ENCODE results near the gene THSD7A. TPM values are rescaled to one million over a fixed set of nuclear protein-coding genes. Genes with fewer than 3 reads are reported as not detected.

The THSD7A gene
- total RNA-seq, 1 experiment from 2014 or later: 0.68 TPM

GRCh38 chr7:11788568-11788967, 43.4 kb downstream of the THSD7A start:
- no peaks in the 10 kb centered on the region for H3K36me3 Mint-ChIP-seq
- ATAC-seq: no peak
- no peak overlapping the region for H3K27ac Mint-ChIP-seq
- no peak overlapping the region for H3K4me3 Mint-ChIP-seq
- CTCF ChIA-PET: no interaction called here
- no peak for TF ChIP-seq E2F5 (CRISPR knock-in tag; IDR thresholded peaks at IDR 0.05)
- no peak for TF ChIP-seq NFE2L1 (CRISPR knock-in tag; IDR thresholded peaks at IDR 0.05)
- TF ChIP-seq PRRX2 (CRISPR knock-in tag; IDR thresholded peaks at IDR 0.05): no peak
- no peak for TF ChIP-seq MLX (CRISPR knock-in tag; IDR thresholded peaks at IDR 0.05)
- H3K4me1 Mint-ChIP-seq: peaks cover 7% of the 10 kb centered on the region
- POLR2A ChIA-PET: no interaction called here
- no peak for DNase-seq (ENCODE audit: low spot score)
- H3K27me3 Mint-ChIP-seq (ENCODE audit: low read depth): no peaks in the 10 kb centered on the region
- no peaks in the 10 kb centered on the region for H3K9me3 Mint-ChIP-seq

GRCh38 chr7:11787534-11787933, 44.5 kb downstream of the THSD7A start:
- Mint-ChIP-seq H3K4me3 (no peak overlapping the region), H3K36me3 (no peaks in the 10 kb centered on the region), H3K27ac (no peak overlapping the region), H3K4me1 (peaks cover 7% of the 10 kb centered on the region), H3K9me3 (no peaks in the 10 kb centered on the region), H3K27me3 (ENCODE audit: low read depth) (no peaks in the 10 kb centered on the region)
- no peak for ATAC-seq
- DNase-seq (ENCODE audit: low spot score): no peak
- ChIA-PET POLR2A (no interaction called here), CTCF (no interaction called here)
- TF ChIP-seq FOXP4 (CRISPR knock-in tag; IDR thresholded peaks at IDR 0.05) (no peak), AR (CRISPR knock-in tag; IDR thresholded peaks at IDR 0.05) (no peak), STAT6 (CRISPR knock-in tag; conservative IDR thresholded peaks at IDR 0.05; ENCODE audit: low read depth) (no peak), NFYB (CRISPR knock-in tag; conservative IDR thresholded peaks at IDR 0.05; ENCODE audit: low read depth) (no peak), NFE2L1 (CRISPR knock-in tag; IDR thresholded peaks at IDR 0.05) (no peak), HMGXB4 (CRISPR knock-in tag; IDR thresholded peaks at IDR 0.05) (no peak), TP53 (CRISPR knock-in tag; IDR thresholded peaks at IDR 0.05) (no peak), IRF2 (CRISPR knock-in tag; IDR thresholded peaks at IDR 0.05; ENCODE audit: borderline replicate concordance, low read depth) (no peak), ETV6 (CRISPR knock-in tag; IDR thresholded peaks at IDR 0.05) (no peak)
